GM12872 (cell line): ENCODE results near the gene MYL10.

ENCODE experiments used
- CTCF ChIP-seq: IDR thresholded peaks from 3 replicates; pipeline ENCODE4 v1.5.1; 2011; ENCODE audit warnings: low read depth, mild to moderate bottlenecking, low read length, moderate library complexity; ENCODE audit not compliant: insufficient read depth

MYL10 gene

GRCh38 chr7:101594790-101595189 is 34.3 kb downstream of the MYL10 start:
- TF ChIP-seq CTCF = no peak

- no peak for TF ChIP-seq CTCF
These were observed 35.5 kb downstream of the MYL10 start for GRCh38 chr7:101593556-101593955.

GRCh38 chr7:101591504-101591903 is 37.6 kb downstream of the MYL10 start:
- no peak for TF ChIP-seq CTCF

DNA sequence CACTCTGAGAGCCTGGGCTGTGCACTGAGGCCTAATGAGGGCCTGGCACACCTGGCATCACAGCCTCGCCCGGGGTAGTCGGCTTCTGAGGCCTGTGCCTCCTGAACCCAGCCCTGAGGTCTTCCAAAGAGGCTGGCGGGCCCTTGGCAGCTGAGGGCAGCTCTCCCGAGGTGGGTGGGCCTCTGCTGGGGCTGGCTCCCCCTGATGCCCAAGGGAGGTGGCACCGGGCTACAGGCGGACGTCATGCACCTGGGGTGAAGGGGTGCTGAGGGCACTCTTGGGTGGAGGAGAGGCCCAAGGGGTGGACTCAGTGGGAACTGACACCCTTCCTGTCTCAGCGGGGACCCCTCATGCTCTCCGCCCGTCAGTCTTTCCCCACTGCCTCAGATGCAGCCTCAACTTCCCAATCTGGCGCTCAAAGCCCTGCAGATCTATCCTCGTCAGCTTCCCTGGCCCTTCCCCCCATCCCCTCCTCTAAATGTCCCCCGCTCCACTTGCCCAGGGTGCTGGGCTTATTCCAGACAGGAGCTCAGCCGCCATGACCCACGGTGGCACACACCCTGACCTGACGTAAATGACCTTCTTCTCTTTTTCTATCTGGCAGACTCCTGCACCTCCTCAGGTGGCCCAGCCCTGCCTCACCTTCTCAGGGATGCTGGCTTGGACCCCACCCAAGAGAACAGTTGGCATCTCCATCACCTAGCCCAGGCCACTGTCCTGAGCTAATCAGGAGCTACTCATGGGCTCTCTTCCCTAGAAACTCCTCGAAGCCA is 38.2 kb downstream of the MYL10 start:
- TF ChIP-seq CTCF = no peak

DNA sequence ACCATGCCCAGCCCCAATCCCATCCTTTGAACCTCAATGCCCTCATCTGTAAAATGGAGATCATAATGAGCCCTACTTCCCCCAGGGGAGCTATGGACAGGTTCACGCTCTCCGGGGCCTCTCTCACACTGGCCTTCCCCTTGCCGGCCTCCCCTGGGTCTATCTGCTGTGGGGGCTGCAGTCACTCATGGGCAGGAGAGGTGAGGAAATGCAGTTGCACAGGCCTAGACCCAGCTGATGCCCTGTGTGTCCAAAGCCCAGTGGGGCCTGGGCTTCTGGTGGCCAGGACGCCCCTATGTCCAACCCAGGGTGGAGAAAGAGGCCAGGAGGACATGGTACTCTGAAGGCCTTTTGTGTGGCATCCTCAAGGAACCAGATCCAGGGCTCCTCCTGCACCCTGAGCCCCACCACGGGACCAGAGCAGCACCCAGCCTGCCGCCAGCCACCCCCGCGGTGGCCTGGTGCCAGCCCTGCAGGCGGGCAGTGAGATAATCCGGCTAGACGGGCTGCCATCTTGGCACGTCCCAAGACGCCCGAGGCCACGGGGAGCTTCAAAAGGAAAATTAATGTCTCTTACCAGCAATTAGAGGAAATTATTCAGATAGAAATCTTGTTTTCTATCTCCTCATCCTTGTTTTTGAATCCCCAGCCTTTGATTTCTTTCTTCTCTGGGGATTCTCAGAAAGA is 39.0 kb downstream of the MYL10 start:
- no peak for TF ChIP-seq CTCF

DNA sequence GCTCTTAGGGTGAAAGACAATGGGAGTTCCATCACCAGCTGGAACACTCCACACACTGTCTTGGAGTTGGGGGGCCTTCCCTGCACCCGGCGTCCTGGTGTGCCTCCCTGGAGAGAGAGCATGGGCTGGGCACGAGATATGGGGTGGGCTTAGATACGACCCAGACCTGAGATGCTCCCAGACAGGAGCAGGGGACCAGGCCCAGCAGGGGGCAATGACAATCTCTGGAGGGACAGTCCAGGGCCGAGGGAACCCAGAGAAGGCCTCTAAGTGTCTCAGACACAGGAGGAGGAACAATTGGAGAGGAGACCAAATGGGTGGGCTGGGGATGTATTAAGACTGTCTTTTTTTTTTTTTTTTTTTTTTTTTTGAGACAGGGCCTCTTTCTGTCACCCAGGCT is 40.0 kb downstream of the MYL10 start:
- no peak for TF ChIP-seq CTCF

- TF ChIP-seq CTCF = no peak
These were observed 40.8 kb downstream of the MYL10 start for GRCh38 chr7:101588131-101588935.
